GM18870 (cell line): ENCODE data around the gene CTNNA2.

Source experiments
- ATAC-seq: cut with Tn5 transposase; IDR thresholded peaks from one replicate; pipeline ENCODE4 v1.9.1; 2021; ENCODE audit warnings: moderate library complexity; ENCODE audit not compliant: unreplicated experiment

Gene CTNNA2

GRCh38 chr2:80303006-80303908, 790.4 kb downstream of the CTNNA2 start:
- ATAC-seq = no peak

- no peak for ATAC-seq
These were observed 791.3 kb downstream of the CTNNA2 start, which contains the start of gene LRRTM1 for GRCh38 chr2:80303909-80304837. LRRTM1 (minus strand) TSS chr2:80304752; CDS start chr2:80303819, 933 bp downstream.

- no peak for ATAC-seq
These were observed 798.5 kb downstream of the CTNNA2 start for GRCh38 chr2:80311304-80311703.

DNA sequence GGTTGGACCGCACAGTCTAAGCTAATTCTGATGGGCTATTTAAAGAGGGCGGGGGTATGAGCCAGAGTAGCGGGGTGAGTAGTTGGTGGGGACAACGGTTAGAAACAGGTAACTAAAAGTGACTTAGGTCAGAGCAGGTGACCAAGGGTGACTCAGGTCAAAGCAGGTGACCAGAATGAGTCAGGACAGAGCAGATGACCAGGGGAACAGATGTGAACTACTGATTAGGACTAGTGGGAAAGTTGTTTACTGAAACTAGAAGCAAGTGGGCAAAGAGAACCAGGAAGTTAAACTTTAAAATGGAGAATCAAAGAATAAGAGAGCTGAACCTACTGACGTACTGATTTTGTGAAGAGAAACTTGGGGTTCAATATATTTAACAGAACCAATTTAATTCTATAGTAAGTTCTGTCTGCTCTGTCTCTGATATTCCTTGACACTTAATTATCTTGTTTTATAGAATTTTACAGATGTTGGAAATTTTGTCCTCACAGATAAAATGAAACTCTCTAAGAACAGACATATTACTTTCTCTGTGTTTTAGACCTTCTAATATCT, 799.5 kb downstream of the CTNNA2 start:
- no peak for ATAC-seq

GRCh38 chr2:80322311-80322920, 809.6 kb downstream of the CTNNA2 start:
- ATAC-seq = no peak

GRCh38 chr2:80322958-80323357, 810.1 kb downstream of the CTNNA2 start:
- no peak for ATAC-seq

GRCh38 chr2:80323610-80324009, 810.8 kb downstream of the CTNNA2 start:
- no peak for ATAC-seq

DNA sequence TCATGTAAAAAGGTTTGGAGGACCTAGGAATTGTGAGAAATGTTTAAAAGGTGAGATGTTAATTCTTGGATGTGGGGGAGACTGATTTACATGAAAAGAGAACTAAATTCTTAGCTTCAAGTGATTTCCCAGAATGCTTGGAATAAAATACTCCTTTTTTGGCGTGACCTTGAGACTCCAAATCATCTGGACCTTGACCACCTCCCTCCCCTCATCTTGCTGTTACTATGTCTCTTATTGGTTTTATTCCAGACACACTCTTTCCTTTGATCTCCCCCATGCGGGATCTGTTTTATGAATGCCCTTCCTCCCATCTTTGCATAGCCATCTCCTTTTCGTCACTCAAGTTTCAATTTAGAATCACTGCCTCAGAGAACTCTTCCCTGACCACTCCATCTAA, 811.7 kb downstream of the CTNNA2 start:
- no peak for ATAC-seq

DNA sequence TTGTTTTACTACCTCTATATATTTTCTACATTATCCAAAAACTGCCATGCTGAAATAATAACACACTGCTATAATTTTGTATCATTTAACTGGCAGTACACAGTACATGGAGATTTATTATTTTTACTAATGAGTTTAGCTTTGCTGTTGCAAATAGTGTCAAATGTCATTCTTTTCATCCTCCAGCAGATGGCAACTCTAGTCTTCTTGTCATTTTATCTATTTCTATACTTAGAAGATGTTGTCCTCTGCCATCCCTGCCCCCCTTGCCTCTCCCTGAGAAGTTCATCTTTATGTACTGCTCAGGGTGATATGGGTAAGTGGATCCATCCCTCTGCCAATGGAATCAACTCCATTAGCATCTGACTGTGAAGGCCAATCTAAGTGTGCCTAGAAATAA, 813.4 kb downstream of the CTNNA2 start:
- ATAC-seq = no peak

DNA sequence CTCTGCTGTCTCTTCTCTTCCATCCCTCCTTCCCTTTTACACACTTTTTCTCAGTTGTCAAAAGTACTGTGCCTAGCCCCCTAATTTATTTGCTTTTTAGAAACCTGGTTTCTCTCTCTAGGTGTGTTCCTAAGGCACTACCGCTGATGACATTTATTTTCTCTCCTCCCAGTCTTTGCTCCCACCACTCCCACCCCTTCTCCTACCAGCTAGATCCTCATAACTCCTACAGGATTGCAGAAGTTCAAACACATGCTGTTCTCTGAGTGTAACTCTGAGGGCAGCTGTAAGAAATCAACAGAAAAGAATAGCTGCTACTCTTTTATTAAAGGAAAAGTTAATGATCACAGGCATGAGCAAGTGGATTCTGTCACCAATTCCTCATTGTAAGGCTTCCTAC, 814.0 kb downstream of the CTNNA2 start:
- ATAC-seq = no peak

- no peak for ATAC-seq
These were observed 815.3 kb downstream of the CTNNA2 start for GRCh38 chr2:80328159-80328571.

DNA sequence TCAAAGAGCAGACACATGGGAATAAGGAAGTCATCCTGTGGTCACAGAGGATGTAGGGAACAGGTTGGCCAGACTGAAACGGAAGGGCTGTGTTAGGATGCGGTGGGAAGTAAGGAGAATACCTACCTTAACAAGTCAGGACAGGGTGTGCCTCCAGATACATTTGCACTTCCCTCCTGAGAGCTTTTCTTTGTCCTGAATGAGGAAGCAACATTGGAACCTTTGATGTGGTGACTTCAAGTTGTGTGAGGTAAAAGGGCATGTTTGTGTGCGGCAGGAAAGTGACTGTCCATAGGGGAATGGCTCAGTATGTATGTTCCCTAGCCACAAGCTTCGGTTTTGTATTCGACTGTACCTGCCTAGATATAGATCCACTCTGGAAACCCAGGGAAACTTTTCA, 816.6 kb downstream of the CTNNA2 start:
- ATAC-seq = no peak

- ATAC-seq = no peak
These were observed 817.9 kb downstream of the CTNNA2 start for GRCh38 chr2:80330527-80331450.

DNA sequence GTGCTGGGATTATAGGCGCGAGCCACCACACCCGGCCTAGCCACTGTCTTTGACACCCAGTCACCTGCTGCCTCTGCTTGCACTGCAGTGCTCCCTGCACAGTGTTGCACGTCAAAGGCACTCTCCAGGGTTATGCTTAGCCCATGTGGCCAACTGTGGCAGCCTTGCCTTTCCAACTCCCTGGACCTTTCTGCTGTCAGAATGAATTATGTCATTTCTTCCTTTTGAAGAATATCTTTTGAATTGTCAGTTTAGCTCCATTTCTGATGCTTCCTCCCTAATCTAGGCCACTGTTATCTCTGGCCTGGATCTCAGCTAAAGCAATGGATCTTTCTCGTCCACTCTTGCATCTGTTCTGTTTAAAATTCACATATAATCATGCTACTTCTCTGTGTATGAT, 821.0 kb downstream of the CTNNA2 start:
- ATAC-seq = no peak

DNA sequence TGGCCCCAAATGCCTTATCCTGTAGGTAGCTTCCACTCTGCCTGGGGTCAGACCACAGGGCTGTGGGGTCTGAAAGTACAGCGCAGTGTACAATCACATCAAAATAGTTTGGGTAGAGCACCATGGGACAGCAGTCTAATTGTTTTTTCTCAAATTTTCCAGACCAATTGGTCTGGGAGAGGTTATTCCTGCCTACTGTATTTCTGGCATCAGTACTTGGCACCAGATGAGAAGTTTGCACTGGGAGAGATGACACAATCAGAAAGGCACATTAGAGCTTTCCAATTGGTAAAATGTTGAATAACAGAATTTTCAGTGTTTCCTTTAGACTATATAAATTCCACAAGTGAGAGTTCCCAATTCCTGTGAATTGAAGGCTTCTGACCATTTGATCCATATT, 822.6 kb downstream of the CTNNA2 start:
- ATAC-seq = no peak

DNA sequence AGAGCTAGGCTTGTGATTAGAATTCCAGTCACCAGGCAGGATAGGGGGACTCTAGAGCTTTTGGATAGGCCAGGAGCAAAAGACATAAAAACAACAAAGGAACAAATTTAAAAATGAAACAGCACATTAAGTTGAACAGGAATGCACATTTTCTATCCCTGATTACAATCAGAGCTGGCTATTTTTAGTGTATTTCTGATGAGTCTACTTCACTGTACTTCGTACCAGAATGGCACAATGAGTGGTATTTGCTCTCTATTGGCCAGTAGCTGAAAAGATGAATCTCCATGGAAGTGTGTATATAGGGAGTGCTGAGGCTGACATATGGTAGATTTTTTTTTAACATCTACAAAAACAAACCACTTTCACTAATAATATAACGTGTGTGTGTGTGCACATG, 825.9 kb downstream of the CTNNA2 start:
- ATAC-seq = no peak

GRCh38 chr2:80340022-80340421, 827.2 kb downstream of the CTNNA2 start:
- ATAC-seq = no peak

DNA sequence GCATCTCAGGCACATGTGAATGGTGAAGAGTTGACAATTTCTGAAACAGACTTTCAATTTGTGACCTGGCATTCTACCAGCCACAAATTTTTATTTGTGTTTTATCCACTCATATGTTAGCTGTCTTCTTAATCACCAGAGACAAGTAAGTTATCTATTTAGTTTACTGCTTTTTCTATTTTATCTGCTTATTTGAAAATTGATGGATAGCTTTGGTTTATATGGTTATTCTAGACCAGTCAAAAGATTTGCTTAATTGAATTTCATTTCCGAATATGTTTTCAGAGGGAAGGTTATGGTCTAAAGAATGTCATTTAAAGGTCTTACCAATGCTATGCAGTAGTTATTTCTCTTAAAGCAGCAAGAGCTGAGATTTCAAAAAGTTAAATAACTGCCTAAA, 835.2 kb downstream of the CTNNA2 start:
- ATAC-seq = no peak

- ATAC-seq = no peak
These were observed 836.1 kb downstream of the CTNNA2 start for GRCh38 chr2:80348953-80349352.

GRCh38 chr2:80351231-80351630, 838.4 kb downstream of the CTNNA2 start:
- ATAC-seq = no peak
